Measurements from ENCODE around the gene SOST.

GRCh38 chr17:43778337-43779144 is 19.9 kb upstream of the SOST start, which contains the start of gene DUSP3:
- TF ChIP-seq POLR2AphosphoS5 (IDR thresholded peaks at IDR 0.05; ENCODE audit: low read depth, low read length) (no peak; the same call in 1 of the 2 replicates), REST (IDR thresholded peaks at IDR 0.05; ENCODE audit: insufficient read depth in 1 of 2, low read depth in 2 of 2, low read length in 2 of 2) (no peak), TAF1 (IDR thresholded peaks at IDR 0.05; ENCODE audit: borderline replicate concordance, insufficient read depth, low read length) (peak; percentile 27; the same call in 1 of the 2 replicates), FOXP2 (optimal IDR thresholded peaks at IDR 0.05; ENCODE audit: borderline replicate concordance, extremely low read depth, extremely low read length, insufficient read depth) (peak; percentile 57)

Measured in PFSK-1 (cell line).